GM21576 (cell line): ENCODE results near the gene SPDEF.

Source experiments
- ATAC-seq: cut with Tn5 transposase; IDR thresholded peaks from one replicate; pipeline ENCODE4 v1.9.1; 2021; ENCODE audit warnings: mild to moderate bottlenecking, moderate library complexity; ENCODE audit not compliant: unreplicated experiment

The SPDEF gene

GRCh38 chr6:34489207-34489805 lies 66.8 kb downstream of the SPDEF start:
- no peak for ATAC-seq
